Measurements from ENCODE around the gene PPT1. TPM values are rescaled to one million over a fixed set of nuclear protein-coding genes. Genes with fewer than 3 reads are reported as not detected.

The PPT1 gene
- total RNA-seq, 4 donors from 2014 or later, result 58.1 to 77.7 (median 64.2) TPM

DNA sequence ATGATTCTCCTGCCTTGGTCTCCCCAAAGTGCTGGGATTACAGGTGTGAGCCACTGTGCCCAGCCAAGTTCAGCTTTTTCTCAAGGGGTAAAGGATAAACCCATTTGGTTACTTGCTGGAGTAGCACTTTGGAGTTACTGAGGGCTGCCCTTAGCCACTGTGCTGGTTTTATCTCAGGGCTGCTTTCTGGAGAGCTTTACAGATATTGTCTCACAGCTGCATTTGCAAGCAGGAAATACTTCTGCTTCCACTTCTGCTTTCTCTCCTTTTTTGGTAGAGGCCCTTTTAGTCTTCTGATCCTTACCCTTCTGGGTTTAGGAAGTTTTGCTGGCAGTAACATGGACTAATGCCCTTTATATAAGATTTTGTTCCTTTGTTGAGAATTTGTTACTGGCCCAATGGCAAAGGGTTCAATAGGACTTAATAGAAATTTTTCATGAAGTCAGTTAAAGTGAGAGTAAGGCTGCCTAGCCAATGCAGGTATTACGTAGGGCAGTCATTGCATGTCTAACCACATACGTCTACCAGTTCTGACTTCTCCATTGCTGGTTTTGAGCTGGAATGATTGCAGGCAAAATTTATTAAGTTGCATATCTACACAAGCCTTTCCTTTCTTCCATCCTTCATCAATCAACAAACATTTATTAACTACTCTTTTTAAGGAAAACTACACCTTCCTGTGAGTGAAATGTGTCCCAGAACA lies 32.1 kb downstream of the PPT1 start:
- WGBS, 2 donors, result 93 to 94% methylated on average over 2 of the region's 2 CpGs
- Histone ChIP-seq H3K9me3 (no peaks in the 10 kb centered on the region), H3K36me3 (peaks cover 72 to 76% of the 10 kb centered on the region in 2 donors), H3K27ac (no peak overlapping the region), H3K4me1 (peaks cover under 1 to 14% of the 10 kb centered on the region in 2 donors), H3K27me3 (no peaks in the 10 kb centered on the region), H3K4me3 (replicated peaks in 1 of 3) (no peak overlapping the region)
- DNase-seq, result no peak
- intact Hi-C loops (cut with DNase I), result no loop called here
- TF ChIP-seq, protein P1, sequence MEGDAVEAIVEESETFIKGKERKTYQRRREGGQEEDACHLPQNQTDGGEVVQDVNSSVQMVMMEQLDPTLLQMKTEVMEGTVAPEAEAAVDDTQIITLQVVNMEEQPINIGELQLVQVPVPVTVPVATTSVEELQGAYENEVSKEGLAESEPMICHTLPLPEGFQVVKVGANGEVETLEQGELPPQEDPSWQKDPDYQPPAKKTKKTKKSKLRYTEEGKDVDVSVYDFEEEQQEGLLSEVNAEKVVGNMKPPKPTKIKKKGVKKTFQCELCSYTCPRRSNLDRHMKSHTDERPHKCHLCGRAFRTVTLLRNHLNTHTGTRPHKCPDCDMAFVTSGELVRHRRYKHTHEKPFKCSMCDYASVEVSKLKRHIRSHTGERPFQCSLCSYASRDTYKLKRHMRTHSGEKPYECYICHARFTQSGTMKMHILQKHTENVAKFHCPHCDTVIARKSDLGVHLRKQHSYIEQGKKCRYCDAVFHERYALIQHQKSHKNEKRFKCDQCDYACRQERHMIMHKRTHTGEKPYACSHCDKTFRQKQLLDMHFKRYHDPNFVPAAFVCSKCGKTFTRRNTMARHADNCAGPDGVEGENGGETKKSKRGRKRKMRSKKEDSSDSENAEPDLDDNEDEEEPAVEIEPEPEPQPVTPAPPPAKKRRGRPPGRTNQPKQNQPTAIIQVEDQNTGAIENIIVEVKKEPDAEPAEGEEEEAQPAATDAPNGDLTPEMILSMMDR (IDR thresholded peaks at IDR 0.05), result no peak
- no peak for TF ChIP-seq POLR2A (IDR thresholded peaks at IDR 0.05)

DNA sequence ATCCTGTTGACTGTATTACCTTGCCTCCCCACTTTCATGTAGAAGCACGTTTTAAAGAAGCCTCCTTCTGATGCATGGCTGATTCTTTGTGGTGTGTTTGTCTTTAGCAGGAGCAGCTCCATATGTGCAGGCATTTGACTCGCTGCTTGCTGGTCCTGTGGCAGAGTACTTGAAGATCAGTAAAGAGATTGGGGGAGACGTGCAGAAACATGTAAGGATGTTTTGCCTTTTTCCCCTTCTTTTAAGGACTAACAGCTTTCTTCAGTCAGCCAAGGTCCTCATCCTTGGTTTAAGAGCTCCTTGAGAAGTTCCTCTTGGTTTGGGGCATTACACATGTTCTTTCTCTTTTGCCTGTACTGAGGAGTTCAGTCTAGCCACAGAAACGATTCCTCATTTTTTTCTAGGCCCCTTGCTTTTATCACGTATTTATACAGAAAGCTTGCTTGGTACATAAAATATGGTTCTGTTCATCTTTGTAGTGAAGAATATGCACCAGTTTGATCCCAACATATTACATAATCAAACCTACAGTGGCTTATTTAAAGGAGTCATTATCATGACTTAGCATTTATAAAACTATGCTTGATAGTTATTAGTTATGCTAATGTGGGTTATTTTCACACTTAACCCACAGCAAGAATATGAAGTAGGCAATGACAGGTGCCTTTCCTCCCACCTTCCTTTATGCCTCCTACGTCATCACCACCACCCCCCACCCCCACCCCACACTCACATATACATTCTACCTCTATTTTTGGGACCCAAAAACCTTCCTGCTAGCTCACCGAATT lies 36.9 kb downstream of the PPT1 start:
- Histone ChIP-seq H3K4me1 (peaks cover 24 to 51% of the 10 kb centered on the region in 2 donors), H3K4me3 (replicated peaks in 1 of 3) (no peak overlapping the region), H3K27ac (peak overlapping the region; percentile 12 to 67 (median 53)), H3K36me3 (peaks cover 30 to 44% of the 10 kb centered on the region in 2 donors), H3K27me3 (no peaks in the 10 kb centered on the region), H3K9me3 (no peaks in the 10 kb centered on the region)
- DNase-seq, result no peak
- no peak for TF ChIP-seq POLR2A (IDR thresholded peaks at IDR 0.05)
- TF ChIP-seq, protein P1 (IDR thresholded peaks at IDR 0.05), result no peak
- 48 to 50% methylated on average over 7 of the region's 7 CpGs for WGBS, 2 donors
- intact Hi-C loops (cut with DNase I), result no loop called here

- H3K9me3 ChIP-seq, result no peaks in the 10 kb centered on the region
- H3K27ac ChIP-seq, result peak overlapping the region; percentile 12 to 67 (median 53)
- DNase-seq, result no peak
- H3K4me1 ChIP-seq, result peaks cover 24 to 56% of the 10 kb centered on the region in 2 donors
- no peaks in the 10 kb centered on the region for H3K27me3 ChIP-seq
- no peak for TF ChIP-seq POLR2A (IDR thresholded peaks at IDR 0.05)
- TF ChIP-seq, protein P1 (IDR thresholded peaks at IDR 0.05), result no peak
- intact Hi-C loops (cut with DNase I), result no loop called here
- H3K4me3 ChIP-seq (replicated peaks in 1 of 3), result no peak overlapping the region
- H3K36me3 ChIP-seq, result peaks cover 23 to 37% of the 10 kb centered on the region in 2 donors
- WGBS, 2 donors, result 54 to 70% methylated on average over 4 of the region's 4 CpGs
Observed at GRCh38 chr1:40059338-40059959, 37.6 kb downstream of the PPT1 start.

- H3K27me3 ChIP-seq, result no peaks in the 10 kb centered on the region
- H3K9me3 ChIP-seq, result no peaks in the 10 kb centered on the region
- peaks cover 18 to 30% of the 10 kb centered on the region in 2 donors for H3K36me3 ChIP-seq
- peak overlapping the region in 2 of 3 donors; percentile 41 to 46 for H3K27ac ChIP-seq
- 84 to 85% methylated on average over 7 of the region's 7 CpGs for WGBS, 2 donors
- H3K4me1 ChIP-seq, result peaks cover 24 to 59% of the 10 kb centered on the region in 2 donors
- intact Hi-C loops (cut with DNase I), result no loop called here
- no peak for DNase-seq
- H3K4me3 ChIP-seq (replicated peaks in 1 of 3), result no peak overlapping the region
- TF ChIP-seq, protein P1 (IDR thresholded peaks at IDR 0.05), result no peak
- no peak for TF ChIP-seq POLR2A (IDR thresholded peaks at IDR 0.05)
Observed at GRCh38 chr1:40058453-40059337, 38.4 kb downstream of the PPT1 start.
